GM18867 (cell line): ENCODE results near the gene HSBP1.

Experiments
- ATAC-seq: cut with Tn5 transposase; IDR thresholded peaks from one replicate; pipeline ENCODE4 v1.9.1; 2021; ENCODE audit warnings: mild to moderate bottlenecking, moderate library complexity; ENCODE audit not compliant: unreplicated experiment

The HSBP1 gene

GRCh38 chr16:83807710-83808572 lies at the start of gene HSBP1:
Gene HSBP1 (plus strand): TSS chr16:83807978. CDS start chr16:83808077, 99 bp downstream.
- ATAC-seq: peak; percentile 92

GRCh38 chr16:83762141-83762991 lies 45.4 kb upstream of the HSBP1 start:
- ATAC-seq: no peak

GRCh38 chr16:83762992-83763358 lies 44.8 kb upstream of the HSBP1 start:
- no peak for ATAC-seq

- ATAC-seq: no peak
Measured at GRCh38 chr16:83768986-83769385, 38.8 kb upstream of the HSBP1 start.

GRCh38 chr16:83769397-83770008 lies 38.3 kb upstream of the HSBP1 start:
- no peak for ATAC-seq

GRCh38 chr16:83771306-83771942 lies 36.4 kb upstream of the HSBP1 start:
- ATAC-seq: no peak

- no peak for ATAC-seq
Measured at GRCh38 chr16:83772806-83773205, 35.0 kb upstream of the HSBP1 start.

GRCh38 chr16:83774066-83774465 lies 33.7 kb upstream of the HSBP1 start:
- no peak for ATAC-seq

- no peak for ATAC-seq
Measured at GRCh38 chr16:83776944-83777343, 30.8 kb upstream of the HSBP1 start.

- ATAC-seq: no peak
Measured at GRCh38 chr16:83779886-83780285, 27.9 kb upstream of the HSBP1 start.

- ATAC-seq: no peak
Measured at GRCh38 chr16:83785455-83785854, 22.3 kb upstream of the HSBP1 start.

- ATAC-seq: peak; percentile 78
Measured at GRCh38 chr16:83789642-83790401, 18.0 kb upstream of the HSBP1 start.

GRCh38 chr16:83791916-83792315 lies 15.9 kb upstream of the HSBP1 start:
- no peak for ATAC-seq

- no peak for ATAC-seq
Measured at GRCh38 chr16:83792391-83792790, 15.4 kb upstream of the HSBP1 start.

- ATAC-seq: no peak
Measured at GRCh38 chr16:83793179-83793578, 14.6 kb upstream of the HSBP1 start.

GRCh38 chr16:83794860-83795554 lies 12.8 kb upstream of the HSBP1 start:
- no peak for ATAC-seq

- no peak for ATAC-seq
Measured at GRCh38 chr16:83797013-83797412, 10.8 kb upstream of the HSBP1 start.

- ATAC-seq: no peak
Measured at GRCh38 chr16:83799336-83799735, 8.4 kb upstream of the HSBP1 start.

- peak; percentile 75 for ATAC-seq
Measured at GRCh38 chr16:83802135-83802534, 5.6 kb upstream of the HSBP1 start.
